Measurements from ENCODE around the gene NOXA1. TPM values are rescaled to one million over a fixed set of nuclear protein-coding genes. Genes with fewer than 3 reads are reported as not detected.

Gene NOXA1
- total and polyA plus RNA-seq, 5 donors from 2014 or later, result 0.83 to 3.8 (median 1.9) TPM

DNA sequence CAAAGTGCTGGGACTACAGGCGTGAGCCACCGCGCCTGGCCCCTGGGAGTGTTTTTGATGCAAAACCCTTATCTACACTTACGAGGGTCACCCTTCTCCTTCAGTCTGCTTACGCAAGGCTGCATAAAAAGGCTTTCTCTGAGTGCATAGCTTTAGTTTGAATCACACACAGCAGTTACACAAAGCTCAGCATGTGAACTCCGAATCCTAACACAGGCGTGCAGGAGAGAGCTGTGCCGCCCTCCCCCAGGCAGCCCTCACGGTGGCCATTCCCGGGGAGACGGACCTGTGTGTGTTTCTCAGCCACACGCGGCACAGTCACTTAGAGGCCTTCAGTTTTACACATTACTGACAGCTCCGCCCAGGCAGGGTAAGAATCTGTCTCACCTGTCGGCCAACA lies 27.0 kb upstream of the NOXA1 start:
- Histone ChIP-seq H3K27ac (ENCODE audit: insufficient read depth, low read length, poor library complexity, severe bottlenecking) (no peak overlapping the region), H3K4me3 (ENCODE audit: low read depth, low read length) (no peak overlapping the region), H3K9me3 (ENCODE audit: control insufficient read depth in 2 of 2, low read length in 2 of 2) (no peaks in the 10 kb centered on the region), H3K4me1 (ENCODE audit: control insufficient read depth, insufficient read depth, low read length, poor library complexity, severe bottlenecking) (no peaks in the 10 kb centered on the region), H3K27me3 (ENCODE audit: control insufficient read depth, insufficient read depth, low read length) (no peaks in the 10 kb centered on the region), H3K36me3 (ENCODE audit: control insufficient read depth, insufficient read depth, low read length) (no peaks in the 10 kb centered on the region)
- no peaks in the 10 kb centered on the region for H3K9me3 Mint-ChIP-seq
- no peaks in the 10 kb centered on the region for H3K27me3 Mint-ChIP-seq
- peaks cover 5 to 13% (median 11%) of the 10 kb centered on the region in 4 donors for H3K4me1 Mint-ChIP-seq
- no peak overlapping the region for H3K27ac Mint-ChIP-seq
- H3K4me3 Mint-ChIP-seq, result no peak overlapping the region
- no peak for DNase-seq
- ATAC-seq (ENCODE audit: low read depth in 2 of 2), result no peak
- peaks cover 14% of the 10 kb centered on the region for H3K36me3 Mint-ChIP-seq

DNA sequence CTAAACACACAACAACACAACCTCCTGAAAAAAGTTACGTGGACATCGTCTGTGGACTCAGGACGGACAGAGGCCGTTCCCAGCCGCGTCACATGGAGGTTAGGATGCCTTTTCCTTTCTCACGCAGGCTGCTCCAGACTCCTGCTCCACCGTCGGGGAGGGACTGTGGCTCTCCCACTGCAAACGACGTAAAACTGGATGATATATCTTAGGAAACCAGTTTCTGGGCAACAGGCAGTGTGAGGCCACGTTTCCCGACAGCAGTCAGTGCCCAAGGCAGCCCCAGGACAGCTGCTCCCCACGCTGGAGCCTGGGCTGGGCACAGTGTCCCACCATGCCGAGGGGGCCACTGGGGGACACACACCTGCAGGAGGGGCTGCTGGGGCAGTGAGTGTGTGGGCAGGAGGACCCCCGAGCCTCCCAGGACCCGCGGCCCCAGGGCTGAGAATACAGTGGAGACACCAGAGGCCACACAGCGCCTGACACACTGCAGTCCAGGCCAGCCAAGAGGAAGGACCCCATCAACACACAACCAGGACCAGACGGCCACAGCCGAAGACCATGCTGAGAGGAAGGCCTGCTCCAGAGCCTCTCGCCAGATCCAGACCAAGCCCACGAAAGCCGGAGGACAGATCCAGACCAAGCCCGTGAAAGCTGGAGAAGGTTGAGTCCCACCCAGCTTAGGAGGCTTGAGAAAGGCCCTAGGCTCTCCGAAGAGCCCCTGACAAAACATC lies 26.4 kb upstream of the NOXA1 start:
- Histone ChIP-seq H3K27ac (ENCODE audit: insufficient read depth, low read length, poor library complexity, severe bottlenecking) (no peak overlapping the region), H3K9me3 (ENCODE audit: control insufficient read depth in 2 of 2, low read length in 2 of 2) (no peaks in the 10 kb centered on the region), H3K27me3 (ENCODE audit: control insufficient read depth, insufficient read depth, low read length) (no peaks in the 10 kb centered on the region), H3K4me3 (ENCODE audit: low read depth, low read length) (no peak overlapping the region), H3K4me1 (ENCODE audit: control insufficient read depth, insufficient read depth, low read length, poor library complexity, severe bottlenecking) (no peaks in the 10 kb centered on the region), H3K36me3 (ENCODE audit: control insufficient read depth, insufficient read depth, low read length) (no peaks in the 10 kb centered on the region)
- no peaks in the 10 kb centered on the region for H3K27me3 Mint-ChIP-seq
- H3K4me3 Mint-ChIP-seq, result no peak overlapping the region
- peaks cover 14% of the 10 kb centered on the region for H3K36me3 Mint-ChIP-seq
- ATAC-seq (ENCODE audit: low read depth in 2 of 2) (no peak), DNase-seq (no peak)
- peaks cover 5 to 13% (median 11%) of the 10 kb centered on the region in 4 donors for H3K4me1 Mint-ChIP-seq
- no peaks in the 10 kb centered on the region for H3K9me3 Mint-ChIP-seq
- H3K27ac Mint-ChIP-seq, result no peak overlapping the region

DNA sequence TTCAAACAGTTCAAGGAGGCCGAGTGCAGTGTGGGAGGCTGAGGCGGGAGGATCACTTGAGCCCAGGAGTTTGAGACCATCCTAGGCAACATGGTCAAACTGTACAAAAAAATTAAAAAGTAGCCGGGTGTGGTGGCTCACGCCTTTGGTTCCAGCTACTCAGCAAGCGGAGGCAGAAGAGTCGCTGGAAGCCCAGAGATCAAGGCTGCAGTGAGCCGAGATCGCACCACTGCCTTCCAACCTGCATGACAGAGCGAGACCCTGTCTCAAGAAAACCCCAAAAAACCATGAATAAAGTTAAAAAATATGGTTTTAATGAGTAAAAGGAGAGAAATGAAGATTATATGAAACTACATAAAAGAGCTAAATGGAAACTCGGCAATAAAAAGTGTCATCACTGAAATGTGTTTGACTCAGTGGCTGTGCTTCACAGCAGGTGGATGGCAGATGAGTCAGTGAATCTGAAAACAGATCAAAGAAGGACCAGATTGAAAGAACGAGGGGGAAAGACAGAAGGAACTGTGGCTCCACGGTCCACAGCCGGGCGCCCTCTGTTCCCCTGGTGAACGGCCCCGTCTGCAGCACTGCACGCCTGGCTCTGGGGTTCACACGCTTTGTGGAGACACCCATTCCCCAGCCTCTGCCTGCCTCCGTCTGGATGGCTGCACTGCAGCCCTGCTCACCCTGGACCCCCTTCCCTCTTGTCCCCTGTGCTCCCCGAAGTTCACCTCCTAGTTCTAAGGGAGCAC lies 25.3 kb upstream of the NOXA1 start:
- H3K4me1 ChIP-seq (ENCODE audit: control insufficient read depth, insufficient read depth, low read length, poor library complexity, severe bottlenecking), result no peaks in the 10 kb centered on the region
- no peaks in the 10 kb centered on the region for H3K36me3 ChIP-seq (ENCODE audit: control insufficient read depth, insufficient read depth, low read length)
- H3K27me3 Mint-ChIP-seq, result no peaks in the 10 kb centered on the region
- peak overlapping the region in 2 of 3 donors; percentile 18 to 85 for H3K27ac Mint-ChIP-seq
- H3K4me3 ChIP-seq (ENCODE audit: low read depth, low read length), result no peak overlapping the region
- no peaks in the 10 kb centered on the region for H3K9me3 ChIP-seq (ENCODE audit: control insufficient read depth in 2 of 2, low read length in 2 of 2)
- no peaks in the 10 kb centered on the region for H3K9me3 Mint-ChIP-seq
- no peaks in the 10 kb centered on the region for H3K27me3 ChIP-seq (ENCODE audit: control insufficient read depth, insufficient read depth, low read length)
- H3K4me1 Mint-ChIP-seq, result peaks cover 5 to 13% (median 11%) of the 10 kb centered on the region in 4 donors
- ATAC-seq (ENCODE audit: low read depth in 2 of 2) (peak; percentile 20 to 65), DNase-seq (peak in 1 of 3 donors; percentile 41)
- peaks cover 21% of the 10 kb centered on the region for H3K36me3 Mint-ChIP-seq
- peak overlapping the region in 1 of 4 donors; percentile 38 for H3K4me3 Mint-ChIP-seq
- H3K27ac ChIP-seq (ENCODE audit: insufficient read depth, low read length, poor library complexity, severe bottlenecking), result no peak overlapping the region

DNA sequence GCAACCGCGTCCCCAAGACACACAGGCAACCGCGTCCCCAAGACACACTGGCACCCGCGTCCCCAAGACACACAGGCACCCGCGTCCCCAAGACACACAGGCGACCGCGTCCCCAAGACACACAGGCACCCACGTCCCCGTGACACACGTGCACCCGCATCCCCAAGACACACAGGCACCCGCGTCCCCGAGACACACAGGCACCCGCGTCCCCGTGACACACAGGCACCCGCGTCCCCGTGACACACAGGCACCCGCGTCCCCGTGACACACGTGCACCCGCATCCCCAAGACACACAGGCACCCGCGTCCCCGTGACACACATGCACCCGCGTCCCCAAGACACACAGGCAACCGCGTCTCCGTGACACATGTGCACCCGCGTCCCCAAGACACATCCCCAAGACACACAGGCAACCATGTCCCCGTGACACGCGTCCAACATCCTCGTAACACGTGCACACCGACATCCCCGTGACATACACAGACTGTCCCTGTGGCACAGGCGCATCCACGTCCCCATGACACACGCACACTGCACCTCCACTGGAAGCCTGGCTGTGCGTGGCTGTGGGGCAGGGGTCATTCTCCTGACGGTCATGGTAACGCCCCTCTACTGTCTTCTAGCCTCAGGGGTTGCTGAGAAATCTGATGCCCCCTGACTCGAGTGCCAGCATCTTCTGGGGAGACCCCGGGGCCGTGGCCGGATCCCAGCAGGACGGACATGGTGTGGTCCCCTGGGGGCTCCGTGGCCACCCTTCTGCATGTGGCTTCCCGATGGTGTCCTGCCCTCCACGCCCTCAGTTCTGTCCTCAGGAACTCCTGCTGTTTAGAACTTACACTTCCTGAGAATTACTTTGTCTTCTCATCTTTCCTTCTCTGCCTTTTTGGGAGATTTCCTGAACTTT lies 24.4 kb upstream of the NOXA1 start:
- H3K27me3 Mint-ChIP-seq, result no peaks in the 10 kb centered on the region
- no peaks in the 10 kb centered on the region for H3K27me3 ChIP-seq (ENCODE audit: control insufficient read depth, insufficient read depth, low read length)
- ATAC-seq (ENCODE audit: low read depth in 2 of 2), result no peak
- no peaks in the 10 kb centered on the region for H3K9me3 Mint-ChIP-seq
- no peak overlapping the region for H3K4me3 Mint-ChIP-seq
- peaks cover 21% of the 10 kb centered on the region for H3K36me3 Mint-ChIP-seq
- H3K4me1 ChIP-seq (ENCODE audit: control insufficient read depth, insufficient read depth, low read length, poor library complexity, severe bottlenecking), result no peaks in the 10 kb centered on the region
- no peak overlapping the region for H3K4me3 ChIP-seq (ENCODE audit: low read depth, low read length)
- DNase-seq, result no peak
- no peaks in the 10 kb centered on the region for H3K9me3 ChIP-seq (ENCODE audit: control insufficient read depth in 2 of 2, low read length in 2 of 2)
- H3K36me3 ChIP-seq (ENCODE audit: control insufficient read depth, insufficient read depth, low read length), result no peaks in the 10 kb centered on the region
- H3K4me1 Mint-ChIP-seq, result peaks cover 5 to 13% (median 11%) of the 10 kb centered on the region in 4 donors
- H3K27ac Mint-ChIP-seq, result no peak overlapping the region
- H3K27ac ChIP-seq (ENCODE audit: insufficient read depth, low read length, poor library complexity, severe bottlenecking), result no peak overlapping the region

GRCh38 chr9:137402746-137403145 lies 20.4 kb upstream of the NOXA1 start:
- Histone ChIP-seq H3K4me3 (ENCODE audit: low read depth, low read length) (no peak overlapping the region), H3K9me3 (ENCODE audit: control insufficient read depth in 2 of 2, low read length in 2 of 2) (no peaks in the 10 kb centered on the region), H3K4me1 (ENCODE audit: control insufficient read depth, insufficient read depth, low read length, poor library complexity, severe bottlenecking) (peaks cover 14% of the 10 kb centered on the region), H3K36me3 (ENCODE audit: control insufficient read depth, insufficient read depth, low read length) (no peaks in the 10 kb centered on the region), H3K27me3 (ENCODE audit: control insufficient read depth, insufficient read depth, low read length) (no peaks in the 10 kb centered on the region), H3K27ac (ENCODE audit: insufficient read depth, low read length, poor library complexity, severe bottlenecking) (no peak overlapping the region)
- Mint-ChIP-seq H3K4me1 (peaks cover 4 to 14% (median 6%) of the 10 kb centered on the region in 4 donors), H3K27me3 (peaks cover 5% of the 10 kb centered on the region), H3K27ac (peak overlapping the region in 1 of 3 donors; percentile 88), H3K9me3 (no peaks in the 10 kb centered on the region), H3K4me3 (no peak overlapping the region), H3K36me3 (peaks cover 23% of the 10 kb centered on the region)
- ATAC-seq (ENCODE audit: low read depth in 2 of 2), result no peak
- DNase-seq, result no peak

DNA sequence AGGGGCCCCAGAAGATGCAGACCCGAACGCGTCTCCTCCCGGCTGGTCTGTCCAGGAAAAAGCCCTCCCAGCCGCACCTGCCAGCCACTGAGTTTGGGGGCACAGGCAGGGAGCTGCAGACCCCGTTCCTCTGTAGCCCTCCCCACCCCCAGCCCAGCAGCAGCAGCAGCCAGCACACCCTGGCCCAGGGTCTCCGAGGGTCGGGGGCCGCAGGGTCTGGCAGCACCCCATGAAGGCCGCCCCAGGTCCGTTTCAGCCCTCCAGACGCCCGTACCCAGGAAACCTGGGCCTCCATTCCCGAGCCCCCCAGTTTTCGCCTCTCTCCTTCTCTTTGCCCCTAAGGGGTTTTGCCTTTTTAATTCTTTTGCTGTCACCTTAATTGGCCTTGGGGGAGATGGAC lies 19.9 kb upstream of the NOXA1 start:
- H3K27me3 Mint-ChIP-seq, result peaks cover 5% of the 10 kb centered on the region
- H3K9me3 ChIP-seq (ENCODE audit: control insufficient read depth in 2 of 2, low read length in 2 of 2), result no peaks in the 10 kb centered on the region
- no peak overlapping the region for H3K27ac ChIP-seq (ENCODE audit: insufficient read depth, low read length, poor library complexity, severe bottlenecking)
- peaks cover 19% of the 10 kb centered on the region for H3K36me3 Mint-ChIP-seq
- no peak for DNase-seq
- H3K4me3 ChIP-seq (ENCODE audit: low read depth, low read length), result no peak overlapping the region
- H3K27ac Mint-ChIP-seq, result no peak overlapping the region
- peaks cover 0 to 10% (median 5%) of the 10 kb centered on the region in 4 donors for H3K4me1 Mint-ChIP-seq
- H3K36me3 ChIP-seq (ENCODE audit: control insufficient read depth, insufficient read depth, low read length), result no peaks in the 10 kb centered on the region
- H3K4me3 Mint-ChIP-seq, result no peak overlapping the region
- H3K27me3 ChIP-seq (ENCODE audit: control insufficient read depth, insufficient read depth, low read length), result no peaks in the 10 kb centered on the region
- ATAC-seq (ENCODE audit: low read depth in 2 of 2), result no peak
- no peaks in the 10 kb centered on the region for H3K9me3 Mint-ChIP-seq
- peaks cover 14% of the 10 kb centered on the region for H3K4me1 ChIP-seq (ENCODE audit: control insufficient read depth, insufficient read depth, low read length, poor library complexity, severe bottlenecking)

- no peak overlapping the region for H3K27ac ChIP-seq (ENCODE audit: insufficient read depth, low read length, poor library complexity, severe bottlenecking)
- H3K27me3 ChIP-seq (ENCODE audit: control insufficient read depth, insufficient read depth, low read length), result no peaks in the 10 kb centered on the region
- peaks cover 14% of the 10 kb centered on the region for H3K36me3 Mint-ChIP-seq
- H3K27ac Mint-ChIP-seq, result no peak overlapping the region
- H3K27me3 Mint-ChIP-seq, result peaks cover 5% of the 10 kb centered on the region
- ATAC-seq (ENCODE audit: low read depth in 2 of 2) (no peak), DNase-seq (no peak)
- no peak overlapping the region for H3K4me3 Mint-ChIP-seq
- H3K36me3 ChIP-seq (ENCODE audit: control insufficient read depth, insufficient read depth, low read length), result no peaks in the 10 kb centered on the region
- H3K9me3 ChIP-seq (ENCODE audit: control insufficient read depth in 2 of 2, low read length in 2 of 2), result no peaks in the 10 kb centered on the region
- H3K9me3 Mint-ChIP-seq, result no peaks in the 10 kb centered on the region
- H3K4me1 ChIP-seq (ENCODE audit: control insufficient read depth, insufficient read depth, low read length, poor library complexity, severe bottlenecking), result peaks cover 14% of the 10 kb centered on the region
- peaks cover 0 to 9% (median 3%) of the 10 kb centered on the region in 4 donors for H3K4me1 Mint-ChIP-seq
- H3K4me3 ChIP-seq (ENCODE audit: low read depth, low read length), result no peak overlapping the region
These were observed 18.1 kb upstream of the NOXA1 start for GRCh38 chr9:137404961-137405567.
